Measurements from ENCODE around the gene ARHGAP11A. TPM values are rescaled to one million over a fixed set of nuclear protein-coding genes. Genes with fewer than 3 reads are reported as not detected.

ARHGAP11A gene
- total RNA-seq, 2 experiments from 2014 or later: 50.5 to 134 TPM

DNA sequence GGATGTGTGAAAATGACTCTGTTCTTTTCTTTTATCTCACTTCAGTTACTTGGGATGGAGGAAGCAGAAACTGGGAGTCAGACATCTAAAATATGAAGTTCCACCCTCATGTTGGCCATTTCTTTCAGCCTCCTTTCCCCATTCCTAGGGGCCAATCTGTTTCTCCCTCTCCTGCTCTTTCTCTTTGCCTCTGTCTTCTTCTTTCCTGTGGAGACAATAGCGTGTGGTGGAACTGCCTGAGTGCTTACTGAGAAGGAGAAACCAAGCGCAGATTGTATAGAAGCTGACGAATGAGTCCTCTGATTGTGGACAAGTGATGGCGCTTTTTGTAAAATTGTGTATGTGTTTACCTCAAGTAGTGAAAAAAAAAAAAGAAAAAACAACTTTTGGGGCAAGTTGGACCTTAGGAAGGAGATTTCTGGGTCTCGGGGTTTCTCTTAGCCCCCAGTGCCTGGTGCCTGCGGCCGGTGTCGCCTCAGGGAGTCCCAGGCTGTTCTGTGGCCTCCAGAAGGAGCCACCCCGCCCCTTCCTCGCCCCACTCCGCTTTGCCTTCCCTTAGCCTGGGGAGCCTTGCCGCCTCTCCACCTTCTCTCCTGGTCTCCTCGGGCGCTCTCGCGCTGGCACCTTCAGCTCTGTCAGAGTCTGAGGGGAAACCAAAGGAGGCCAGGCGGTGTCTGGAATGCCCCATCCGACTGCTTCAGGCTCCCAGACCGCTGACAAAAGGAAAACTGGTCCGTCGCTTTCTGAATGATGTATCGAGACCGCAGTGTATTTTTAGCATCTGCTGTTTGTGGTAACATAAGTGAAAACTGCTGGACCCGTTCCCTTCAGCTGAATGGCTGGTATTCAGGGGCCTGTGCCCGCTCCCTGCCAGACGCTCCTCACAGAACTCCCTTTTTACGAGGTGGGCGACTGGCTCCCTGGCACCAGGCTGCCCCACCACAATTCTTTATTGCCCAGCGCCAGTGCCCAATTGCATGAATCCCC, 56.3 kb downstream of the ARHGAP11A start:
- Histone ChIP-seq H3K4me2 (ENCODE audit: low read length) (no peak overlapping the region), H3K4me1 (ENCODE audit: insufficient read depth, low read length, poor library complexity, severe bottlenecking) (no peaks in the 10 kb centered on the region), H3K79me2 (ENCODE audit: insufficient read depth, low read depth, low read length) (no peaks in the 10 kb centered on the region), H2AFZ (ENCODE audit: low read length) (no peak overlapping the region), H3K27ac (ENCODE audit: low read depth, low read length, poor library complexity, severe bottlenecking) (no peak overlapping the region), H3K9me3 (ENCODE audit: low read length) (no peaks in the 10 kb centered on the region), H3K4me3 (ENCODE audit: low read depth, low read length, poor library complexity, severe bottlenecking) (no peak overlapping the region), H3K36me3 (ENCODE audit: insufficient read depth, low read length) (peaks cover 10% of the 10 kb centered on the region; the same call in 1 of the 2 replicates), H3K9me2 (ENCODE audit: insufficient read depth, low read length) (no peaks in the 10 kb centered on the region), H4K20me1 (ENCODE audit: insufficient read depth, low read length) (no peaks in the 10 kb centered on the region)
- intact Hi-C loops (cut with micrococcal nuclease; ENCODE audit: unreplicated experiment): no loop called here
- no peak for DNase-seq (ENCODE audit: low spot score)
- CTCF ChIA-PET (ENCODE audit: unreplicated experiment): no interaction called here
- BruUV-seq (replicated peaks): no TSS peak
- POLR2A ChIA-PET: no interaction called here
- TF ChIP-seq CTCF (conservative IDR thresholded peaks at IDR 0.05; ENCODE audit: low read length) (no peak), EZH2phosphoT487 (IDR thresholded peaks at IDR 0.05; ENCODE audit: borderline replicate concordance, low read depth, low read length) (no peak)

- Histone ChIP-seq H3K9me2 (ENCODE audit: insufficient read depth, low read length) (no peaks in the 10 kb centered on the region), H3K4me3 (ENCODE audit: low read depth, low read length, poor library complexity, severe bottlenecking) (no peak overlapping the region), H3K4me2 (ENCODE audit: low read length) (no peak overlapping the region), H3K27ac (ENCODE audit: low read depth, low read length, poor library complexity, severe bottlenecking) (no peak overlapping the region), H3K36me3 (ENCODE audit: insufficient read depth, low read length) (no peaks in the 10 kb centered on the region), H3K9me3 (ENCODE audit: low read length) (no peaks in the 10 kb centered on the region), H3K4me1 (ENCODE audit: insufficient read depth, low read length, poor library complexity, severe bottlenecking) (no peaks in the 10 kb centered on the region), H4K20me1 (ENCODE audit: insufficient read depth, low read length) (no peaks in the 10 kb centered on the region), H3K79me2 (ENCODE audit: insufficient read depth, low read depth, low read length) (no peaks in the 10 kb centered on the region), H2AFZ (ENCODE audit: low read length) (no peak overlapping the region)
- DNase-seq (ENCODE audit: low spot score): no peak
- no peak for TF ChIP-seq EZH2phosphoT487 (IDR thresholded peaks at IDR 0.05; ENCODE audit: borderline replicate concordance, low read depth, low read length)
- no peak for TF ChIP-seq CTCF (conservative IDR thresholded peaks at IDR 0.05; ENCODE audit: low read length)
- POLR2A ChIA-PET: no interaction called here
- CTCF ChIA-PET (ENCODE audit: unreplicated experiment): interaction anchor here (0.8 kb wide), 1 partner anchor 12 kb away, joined by 3 read pairs; no protein-coding TSS in a partner anchor
- no TSS peak for BruUV-seq (replicated peaks)
- intact Hi-C loops (cut with micrococcal nuclease; ENCODE audit: unreplicated experiment): no loop called here
Measured at GRCh38 chr15:32674681-32675080, 59.4 kb downstream of the ARHGAP11A start.

GRCh38 chr15:32675466-32675865, 60.2 kb downstream of the ARHGAP11A start:
- POLR2A ChIA-PET: no interaction called here

More at GRCh38 chr15:32675466-32675865, 60.2 kb downstream of the ARHGAP11A start:
- Histone ChIP-seq H3K4me1 (ENCODE audit: insufficient read depth, low read length, poor library complexity, severe bottlenecking) (no peaks in the 10 kb centered on the region), H3K36me3 (ENCODE audit: insufficient read depth, low read length) (no peaks in the 10 kb centered on the region), H4K20me1 (ENCODE audit: insufficient read depth, low read length) (no peaks in the 10 kb centered on the region), H2AFZ (ENCODE audit: low read length) (no peak overlapping the region), H3K4me3 (ENCODE audit: low read depth, low read length, poor library complexity, severe bottlenecking) (no peak overlapping the region), H3K4me2 (ENCODE audit: low read length) (no peak overlapping the region), H3K9me2 (ENCODE audit: insufficient read depth, low read length) (no peaks in the 10 kb centered on the region), H3K27ac (ENCODE audit: low read depth, low read length, poor library complexity, severe bottlenecking) (no peak overlapping the region), H3K79me2 (ENCODE audit: insufficient read depth, low read depth, low read length) (no peaks in the 10 kb centered on the region), H3K9me3 (ENCODE audit: low read length) (no peaks in the 10 kb centered on the region)
- CTCF ChIA-PET (ENCODE audit: unreplicated experiment): interaction anchor here (0.8 kb wide), 1 partner anchor 13 kb away, joined by 3 read pairs; no protein-coding TSS in a partner anchor
- DNase-seq (ENCODE audit: low spot score): no peak
- no peak for TF ChIP-seq EZH2phosphoT487 (IDR thresholded peaks at IDR 0.05; ENCODE audit: borderline replicate concordance, low read depth, low read length)
- no peak for TF ChIP-seq CTCF (conservative IDR thresholded peaks at IDR 0.05; ENCODE audit: low read length)
- no TSS peak for BruUV-seq (replicated peaks)
- intact Hi-C loops (cut with micrococcal nuclease; ENCODE audit: unreplicated experiment): no loop called here

Data from OCI-LY7 (cell line).